PC-9 (cell line): Measurements from ENCODE around the gene NBEAL2. TPM values are rescaled to one million over a fixed set of nuclear protein-coding genes. Genes with fewer than 3 reads are reported as not detected.

ENCODE experiments used
- BruUV-seq: library from RNA; stranded (reverse); fragments of 400-500 nt; replicated peaks from 2 replicates; lab custom pipeline; 2021; lab: Mats Ljungman, UMichigan
- CTCF ChIA-PET: fragments of 300-600 bp; sonication (Branson Sonifier 250); formaldehyde crosslinking; loops from one replicate; lab custom pipeline; 2022; ENCODE audit warnings: antibody characterized with exemption; lab: Charles Lee
- POLR2A ChIA-PET: fragments of 300-600 bp; sonication (Branson Sonifier 250); formaldehyde crosslinking; loops from one replicate; lab custom pipeline; 2022; ENCODE audit warnings: antibody characterized with exemption; ENCODE audit not compliant: unreplicated experiment; lab: Charles Lee
- DNase-seq, 2 experiments: peaks; one replicate each; pipeline versions ENCODE4 v3.0.0 to v3.0.0-alpha.2; 2015 to 2022; ENCODE audit warnings: mixed read lengths in 1 of 2
- H2AFZ ChIP-seq: fragments of 200-600 bp; sonication (generic); 2 replicates; pipeline ENCODE4 v1.8.1; 2017; ENCODE audit warnings: antibody characterized with exemption
- H3F3A ChIP-seq: fragments of 200-600 bp; sonication (generic); 2 replicates; pipeline ENCODE4 v1.8.1; 2017; ENCODE audit warnings: antibody characterized with exemption, mild to moderate bottlenecking, low read depth; ENCODE audit not compliant: insufficient read depth
- H3K27ac ChIP-seq: fragments of 200-600 bp; sonication (generic); 2 replicates; pipeline ENCODE4 v1.6.1; 2016; ENCODE audit warnings: mixed run types
- H3K27me3 ChIP-seq: fragments of 200-600 bp; sonication (generic); 2 replicates; pipeline ENCODE4 v1.6.1; 2016; ENCODE audit warnings: low read depth, mixed run types; ENCODE audit not compliant: insufficient read depth
- H3K36me3 ChIP-seq: fragments of 200-600 bp; sonication (generic); 2 replicates; pipeline ENCODE4 v1.6.1; 2016; ENCODE audit warnings: low read depth, mixed run types
- H3K4me1 ChIP-seq: fragments of 200-600 bp; sonication (generic); replicated peaks from 2 replicates; pipeline ENCODE4 v1.6.1; 2016; ENCODE audit warnings: mixed run types; ENCODE audit not compliant: insufficient read depth
- H3K4me2 ChIP-seq: fragments of 200-600 bp; sonication (generic); 2 replicates; pipeline ENCODE4 v1.6.1; 2017; ENCODE audit warnings: mixed run types
- H3K4me3 ChIP-seq: fragments of 200-600 bp; sonication (generic); 2 replicates; pipeline ENCODE4 v1.6.1; 2016; ENCODE audit warnings: mixed run types
- H3K79me2 ChIP-seq: fragments of 200-600 bp; sonication (generic); 2 replicates; pipeline ENCODE4 v1.6.1; 2017; ENCODE audit warnings: low read depth, mixed run types
- H3K9me2 ChIP-seq: fragments of 200-600 bp; sonication (generic); 2 replicates; pipeline ENCODE4 v1.8.1; 2017; ENCODE audit warnings: mild to moderate bottlenecking; ENCODE audit not compliant: insufficient read depth
- H3K9me3 ChIP-seq: fragments of 200-600 bp; sonication (generic); 2 replicates; pipeline ENCODE4 v1.8.1; 2016; ENCODE audit warnings: low read depth; ENCODE audit not compliant: insufficient read depth
- H4K20me1 ChIP-seq: fragments of 200-600 bp; sonication (generic); 2 replicates; pipeline ENCODE4 v1.8.1; 2017; ENCODE audit not compliant: insufficient read depth
- EZH2 ChIP-seq: fragments of 200-600 bp; sonication (generic); IDR thresholded peaks from 2 replicates; pipeline ENCODE4 v1.8.0; 2017; ENCODE audit warnings: antibody characterized with exemption, low read depth
- intact Hi-C: fragments of 100-400 bp; cut with micrococcal nuclease; formaldehyde crosslinking; loops from one replicate; pipeline ENCODE4 v1.10.0; 2022; ENCODE audit not compliant: unreplicated experiment
- total RNA-seq: library from RNA; stranded (reverse); gene quantifications from 2 replicates; pipeline ENCODE4 v1.2.3, GENCODE V29; 2021
- TF ChIP-seq, protein P1 (sequence below): fragments of 200-600 bp; sonication (generic); conservative IDR thresholded peaks from 2 replicates; pipeline ENCODE4 v1.6.1; 2017; ENCODE audit warnings: mixed run types, antibody characterized with exemption, mild to moderate bottlenecking, moderate library complexity

NBEAL2 gene
- total RNA-seq, 1 experiment from 2014 or later: 81.0 TPM

DNA sequence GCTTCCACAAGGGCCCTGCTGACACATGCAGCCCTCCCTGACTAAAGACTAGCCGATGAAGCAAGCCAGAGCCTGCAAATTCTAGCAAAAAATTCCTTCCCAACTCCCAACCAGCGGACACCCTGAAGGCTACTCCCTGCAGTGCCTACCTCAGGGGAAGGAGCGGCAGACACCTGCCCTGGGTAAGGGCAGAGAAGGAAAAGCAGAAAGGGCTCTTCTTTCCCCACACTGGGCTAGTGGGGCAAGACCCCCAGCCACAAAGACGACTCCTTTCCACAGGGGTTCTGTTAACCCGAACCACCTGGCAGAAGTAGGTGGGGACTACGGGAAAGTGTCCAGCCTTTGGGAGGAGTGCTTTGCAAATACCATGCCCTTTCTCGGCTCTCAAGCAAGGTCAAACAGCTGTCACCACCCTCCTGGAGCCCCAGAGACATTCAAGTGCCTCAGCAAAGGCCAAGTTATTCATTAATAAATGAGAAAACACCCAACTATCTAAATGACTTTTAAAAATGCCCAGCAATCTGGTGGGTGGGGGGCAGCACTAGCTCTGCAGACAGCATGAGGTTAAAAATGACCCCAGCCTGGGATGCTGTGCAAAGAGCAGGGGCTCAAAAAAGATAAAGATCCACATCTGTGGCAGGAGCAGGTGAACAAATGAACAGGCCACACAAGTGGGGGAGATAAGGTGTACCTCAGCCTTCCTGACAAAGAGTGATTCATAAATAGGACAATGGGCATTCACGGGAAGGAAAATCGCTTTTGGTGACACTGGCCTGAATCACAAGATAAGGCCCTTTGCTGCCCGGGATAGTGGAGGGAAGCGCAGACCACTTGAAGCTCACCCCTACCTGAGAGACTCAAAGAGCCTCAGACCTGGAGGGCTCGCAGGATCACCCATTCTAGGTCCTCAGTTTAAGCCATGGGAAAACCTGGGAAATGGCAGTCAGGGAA, 36.0 kb upstream of the NBEAL2 start:
- H3K27ac ChIP-seq: peak overlapping the region; percentile 44; the same call in 1 of the 2 replicates
- peaks cover 76% of the 10 kb centered on the region for H3K79me2 ChIP-seq
- BruUV-seq: no TSS peak
- TF ChIP-seq, protein P1, sequence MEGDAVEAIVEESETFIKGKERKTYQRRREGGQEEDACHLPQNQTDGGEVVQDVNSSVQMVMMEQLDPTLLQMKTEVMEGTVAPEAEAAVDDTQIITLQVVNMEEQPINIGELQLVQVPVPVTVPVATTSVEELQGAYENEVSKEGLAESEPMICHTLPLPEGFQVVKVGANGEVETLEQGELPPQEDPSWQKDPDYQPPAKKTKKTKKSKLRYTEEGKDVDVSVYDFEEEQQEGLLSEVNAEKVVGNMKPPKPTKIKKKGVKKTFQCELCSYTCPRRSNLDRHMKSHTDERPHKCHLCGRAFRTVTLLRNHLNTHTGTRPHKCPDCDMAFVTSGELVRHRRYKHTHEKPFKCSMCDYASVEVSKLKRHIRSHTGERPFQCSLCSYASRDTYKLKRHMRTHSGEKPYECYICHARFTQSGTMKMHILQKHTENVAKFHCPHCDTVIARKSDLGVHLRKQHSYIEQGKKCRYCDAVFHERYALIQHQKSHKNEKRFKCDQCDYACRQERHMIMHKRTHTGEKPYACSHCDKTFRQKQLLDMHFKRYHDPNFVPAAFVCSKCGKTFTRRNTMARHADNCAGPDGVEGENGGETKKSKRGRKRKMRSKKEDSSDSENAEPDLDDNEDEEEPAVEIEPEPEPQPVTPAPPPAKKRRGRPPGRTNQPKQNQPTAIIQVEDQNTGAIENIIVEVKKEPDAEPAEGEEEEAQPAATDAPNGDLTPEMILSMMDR: no peak
- TF ChIP-seq EZH2: no peak
- H3K27me3 ChIP-seq: no peaks in the 10 kb centered on the region
- no peaks in the 10 kb centered on the region for H3K36me3 ChIP-seq
- H4K20me1 ChIP-seq: peaks cover 19% of the 10 kb centered on the region
- intact Hi-C loops: loop anchor here (1.0 to 10.0 kb wide), 2 partner anchors 8 to 571 kb away; partner anchors contain the start of gene ELP6
- H3K4me2 ChIP-seq: peak overlapping the region; percentile 47
- ChIA-PET CTCF (interaction anchor here (0.7 kb wide), 1 partner anchor 10 kb away, joined by 3 read pairs; no protein-coding TSS in a partner anchor), POLR2A (interaction anchor here (0.7 kb wide), 1 partner anchor 33 kb away, joined by 4 read pairs; no protein-coding TSS in a partner anchor)
- H3K9me2 ChIP-seq: no peaks in the 10 kb centered on the region
- peak in 1 of 2 experiments; percentile 70 for DNase-seq
- peaks cover 29% of the 10 kb centered on the region for H3F3A ChIP-seq
- no peak overlapping the region for H3K4me3 ChIP-seq
- H3K4me1 ChIP-seq: peaks cover 60% of the 10 kb centered on the region
- H2AFZ ChIP-seq: no peak overlapping the region
- H3K9me3 ChIP-seq: no peaks in the 10 kb centered on the region

DNA sequence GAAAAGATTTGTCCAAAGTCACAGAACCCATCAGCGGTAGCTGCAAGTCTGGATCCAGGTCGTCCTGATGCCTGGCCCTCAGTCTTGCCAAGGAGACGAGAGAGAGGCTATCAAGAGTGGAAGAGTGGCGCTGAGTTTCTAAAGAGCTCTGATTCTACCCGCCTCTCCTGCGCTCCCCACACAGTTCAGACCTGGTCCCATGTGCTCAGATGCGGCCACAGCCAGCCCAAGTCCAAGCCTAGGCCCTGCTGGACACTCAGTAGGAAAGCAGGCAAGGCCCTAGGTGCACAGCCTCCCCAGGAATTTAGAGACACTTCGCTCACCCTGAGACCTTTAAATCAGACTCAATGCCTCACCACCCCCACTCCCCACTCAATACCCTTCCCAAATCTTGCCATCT, 35.3 kb upstream of the NBEAL2 start:
- peak overlapping the region; percentile 47 for H3K4me2 ChIP-seq
- H3K4me1 ChIP-seq: peaks cover 67% of the 10 kb centered on the region
- POLR2A ChIA-PET: interaction anchor here (0.7 kb wide), 1 partner anchor 32 kb away, joined by 4 read pairs; no protein-coding TSS in a partner anchor
- peaks cover 25% of the 10 kb centered on the region for H4K20me1 ChIP-seq
- no peak overlapping the region for H3K4me3 ChIP-seq
- intact Hi-C loops: loop anchor here (10.0 kb wide), 1 partner anchor 571 kb away; the partner anchor contains the start of gene ELP6
- H3K79me2 ChIP-seq: peaks cover 74% of the 10 kb centered on the region
- TF ChIP-seq, protein P1: no peak
- TF ChIP-seq EZH2: no peak
- H3K9me2 ChIP-seq: no peaks in the 10 kb centered on the region
- CTCF ChIA-PET: interaction anchor here (0.7 kb wide), 1 partner anchor 11 kb away, joined by 3 read pairs; no protein-coding TSS in a partner anchor
- H3K27ac ChIP-seq: peak overlapping the region; percentile 44; the same call in 1 of the 2 replicates
- no peak for DNase-seq
- no TSS peak for BruUV-seq
- no peaks in the 10 kb centered on the region for H3K9me3 ChIP-seq
- no peak overlapping the region for H2AFZ ChIP-seq
- peaks cover 36% of the 10 kb centered on the region for H3F3A ChIP-seq
- no peaks in the 10 kb centered on the region for H3K36me3 ChIP-seq
- no peaks in the 10 kb centered on the region for H3K27me3 ChIP-seq

- no TSS peak for BruUV-seq
- Histone ChIP-seq H3K79me2 (peaks cover 90% of the 10 kb centered on the region), H3K4me1 (peaks cover 77% of the 10 kb centered on the region), H3K27me3 (no peaks in the 10 kb centered on the region), H2AFZ (no peak overlapping the region), H3F3A (peaks cover 48% of the 10 kb centered on the region), H3K9me2 (no peaks in the 10 kb centered on the region), H3K4me3 (no peak overlapping the region), H3K9me3 (no peaks in the 10 kb centered on the region), H3K4me2 (peak overlapping the region; percentile 62), H3K36me3 (no peaks in the 10 kb centered on the region), H3K27ac (peak overlapping the region; percentile 87), H4K20me1 (peaks cover 46% of the 10 kb centered on the region)
- peak; percentile 64 to 68 for DNase-seq
- TF ChIP-seq EZH2: no peak
- TF ChIP-seq, protein P1: no peak
- ChIA-PET POLR2A (no interaction called here), CTCF (interaction anchor here (2.0 kb wide), 1 partner anchor 11 kb away, joined by 12 read pairs; no protein-coding TSS in a partner anchor)
- intact Hi-C loops: loop anchor here (10.0 kb wide), 1 partner anchor 568 kb away; the partner anchor contains the start of gene ELP6
These were observed 33.0 kb upstream of the NBEAL2 start for GRCh38 chr3:46946416-46946815.
